Neural cell (in vitro differentiated cells): ENCODE measurements around the gene PSORS1C2. TPM values are rescaled to one million over a fixed set of nuclear protein-coding genes. Genes with fewer than 3 reads are reported as not detected.

Experiments
- H2AFZ ChIP-seq: fragments of 200-600, 300-800 bp; sonication (generic), shearing (Covaris generic); 2 replicates; pipeline ENCODE4 v1.6.0; 2014; ENCODE audit warnings: low read depth, mild to moderate bottlenecking, antibody characterized with exemption, low read length, moderate library complexity
- H3F3A ChIP-seq: fragments of 200-600 bp; shearing (Covaris generic); 2 replicates; pipeline ENCODE4 v1.6.1; 2016; ENCODE audit warnings: mild to moderate bottlenecking, moderate library complexity, mixed read lengths, antibody characterized with exemption, low read length; ENCODE audit not compliant: insufficient read depth, poor library complexity, severe bottlenecking
- H3K27ac ChIP-seq: fragments of 200-600, 300-800 bp; sonication (generic), shearing (Covaris generic); 2 replicates; pipeline ENCODE4 v1.5.1; 2014; ENCODE audit warnings: mild to moderate bottlenecking, low read length, moderate library complexity
- H3K27me3 ChIP-seq: fragments of 300-800, 200-600 bp; sonication (generic), shearing (Covaris generic); 2 replicates; pipeline ENCODE4 v1.6.0; 2014; ENCODE audit warnings: mild to moderate bottlenecking, low read depth, low read length, moderate library complexity; ENCODE audit not compliant: insufficient read depth
- H3K36me3 ChIP-seq: fragments of 300-800, 200-600 bp; sonication (generic), shearing (Covaris generic); 2 replicates; pipeline ENCODE4 v1.5.1; 2014; ENCODE audit warnings: mild to moderate bottlenecking, antibody characterized with exemption, low read length, moderate library complexity; ENCODE audit not compliant: insufficient read depth
- H3K4me2 ChIP-seq: fragments of 300-800, 200-600 bp; sonication (generic), shearing (Covaris generic); 2 replicates; pipeline ENCODE4 v1.6.0; 2014; ENCODE audit warnings: mild to moderate bottlenecking, low read length
- H3K4me3 ChIP-seq: fragments of 300-800, 200-600 bp; sonication (generic), shearing (Covaris generic); 2 replicates; pipeline ENCODE4 v1.5.1; 2014; ENCODE audit warnings: mild to moderate bottlenecking, low read length, moderate library complexity
- H3K79me2 ChIP-seq: fragments of 200-600 bp; shearing (Covaris generic); replicated peaks from 2 replicates; pipeline ENCODE4 v1.6.0; 2014; ENCODE audit warnings: mild to moderate bottlenecking, low read length, moderate library complexity; ENCODE audit not compliant: insufficient read depth
- H3K9ac ChIP-seq: fragments of 300-800, 200-600 bp; sonication (generic), shearing (Covaris generic); 2 replicates; pipeline ENCODE4 v1.6.1; 2016; ENCODE audit warnings: mild to moderate bottlenecking, low read length, mixed read lengths
- H3K9me2 ChIP-seq: fragments of 200-600 bp; shearing (Covaris generic); 2 replicates; pipeline ENCODE4 v1.6.1; 2016; ENCODE audit warnings: mild to moderate bottlenecking, low read length, mixed read lengths; ENCODE audit not compliant: insufficient read depth
- H3K9me3 ChIP-seq: fragments of 200-600, 300-800 bp; sonication (generic), shearing (Covaris generic); 2 replicates; pipeline ENCODE4 v1.6.1; 2016; ENCODE audit warnings: mild to moderate bottlenecking, mixed run types, low read length, moderate library complexity, mixed read lengths
- H4K20me1 ChIP-seq: fragments of 200-600 bp; shearing (Covaris generic); 2 replicates; pipeline ENCODE4 v1.6.1; 2016; ENCODE audit warnings: mild to moderate bottlenecking, mixed run types; ENCODE audit not compliant: insufficient read depth
- EP300 ChIP-seq: fragments of 450-650 bp; conservative IDR thresholded peaks from 2 replicates; pipeline ENCODE4 v1.6.1; 2014; ENCODE audit warnings: antibody characterized with exemption, mild to moderate bottlenecking, moderate library complexity; ENCODE audit not compliant: poor library complexity, severe bottlenecking
- EZH2 ChIP-seq: fragments of 200-600, 300-800 bp; shearing (Covaris generic), sonication (generic); IDR thresholded peaks from 2 replicates; pipeline ENCODE4 v1.6.1; 2014; ENCODE audit warnings: antibody characterized with exemption, low read length, borderline replicate concordance, mild to moderate bottlenecking; ENCODE audit not compliant: insufficient read depth, poor library complexity, severe bottlenecking
- MXI1 ChIP-seq: fragments of 450-650 bp; conservative IDR thresholded peaks from 2 replicates; pipeline ENCODE4 v1.6.1; 2014; ENCODE audit warnings: antibody characterized with exemption, mild to moderate bottlenecking; ENCODE audit not compliant: poor library complexity, severe bottlenecking
- POLR2AphosphoS5 ChIP-seq: IDR thresholded peaks from 2 replicates; pipeline ENCODE4 v1.6.1; 2012
- RAD21 ChIP-seq: fragments of 450-650 bp; conservative IDR thresholded peaks from 2 replicates; pipeline ENCODE4 v1.6.1; 2014; ENCODE audit warnings: antibody characterized with exemption, mild to moderate bottlenecking, moderate library complexity
- SMC3 ChIP-seq: fragments of 450-650 bp; conservative IDR thresholded peaks from 2 replicates; pipeline ENCODE4 v1.6.1; 2014; ENCODE audit warnings: antibody characterized with exemption, mild to moderate bottlenecking, moderate library complexity; ENCODE audit not compliant: poor library complexity
- TAF1 ChIP-seq: IDR thresholded peaks from 2 replicates; pipeline ENCODE4 v1.6.1; 2012; ENCODE audit warnings: low read depth
- polyA plus RNA-seq: library from polyadenylated mRNA; depleted of rRNA; stranded (reverse); fragments of >200 nt; gene quantifications from 2 replicates; pipeline ENCODE4 v1.2.3, GENCODE V29; 2014
- TF ChIP-seq, protein P1 (sequence below): fragments of 450-650 bp; IDR thresholded peaks from 2 replicates; pipeline ENCODE4 v1.5.1; 2014; ENCODE audit warnings: antibody characterized with exemption, mild to moderate bottlenecking, moderate library complexity; ENCODE audit not compliant: poor library complexity, severe bottlenecking
- TF ChIP-seq, protein P2 (sequence below): IDR thresholded peaks from 2 replicates; pipeline ENCODE4 v1.6.1; 2012; ENCODE audit warnings: borderline replicate concordance

Gene PSORS1C2
- polyA plus RNA-seq, 1 donor from 2014 or later, result not detected

DNA sequence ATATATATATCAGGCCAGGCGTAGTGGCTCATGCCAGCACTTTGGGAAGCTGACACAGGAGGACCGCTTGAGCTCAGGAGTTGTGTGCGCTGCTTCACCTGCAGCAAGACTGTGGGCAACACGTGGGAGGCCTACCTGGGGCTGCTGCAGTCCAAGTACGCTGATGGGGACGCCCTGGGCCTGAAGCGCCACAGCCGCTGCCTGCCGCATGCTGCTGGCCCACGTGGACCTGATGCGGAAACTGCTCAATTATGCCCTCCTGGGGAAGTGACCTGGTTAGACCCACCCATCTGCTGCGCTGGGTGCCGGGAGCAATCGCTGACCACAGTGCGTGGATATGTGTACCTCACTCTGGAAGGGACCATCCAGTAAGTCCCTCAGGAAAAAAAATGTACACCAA, 1.8 kb upstream of the PSORS1C2 start (continued):
- TF ChIP-seq MXI1, result no peak

DNA sequence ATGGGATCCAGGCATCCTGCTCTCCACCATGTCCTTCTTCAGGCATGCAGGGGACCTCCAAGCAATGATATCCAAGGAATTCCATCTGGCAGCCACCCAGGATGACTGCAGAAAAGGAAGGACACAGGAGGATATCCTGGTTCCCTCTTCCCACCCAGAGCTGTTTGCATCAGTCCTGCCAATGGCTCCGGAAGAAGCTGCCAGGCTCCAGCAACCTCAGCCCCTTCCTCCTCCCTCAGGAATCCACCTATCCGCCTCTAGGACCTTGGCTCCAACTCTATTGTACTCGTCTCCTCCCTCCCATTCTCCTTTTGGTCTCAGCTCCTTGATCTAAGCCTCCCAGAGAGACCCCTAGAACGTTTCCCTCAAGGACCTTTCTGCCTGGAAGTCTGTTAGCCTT, 733 bp upstream of the PSORS1C2 start:
- no peaks in the 10 kb centered on the region for H4K20me1 ChIP-seq

DNA sequence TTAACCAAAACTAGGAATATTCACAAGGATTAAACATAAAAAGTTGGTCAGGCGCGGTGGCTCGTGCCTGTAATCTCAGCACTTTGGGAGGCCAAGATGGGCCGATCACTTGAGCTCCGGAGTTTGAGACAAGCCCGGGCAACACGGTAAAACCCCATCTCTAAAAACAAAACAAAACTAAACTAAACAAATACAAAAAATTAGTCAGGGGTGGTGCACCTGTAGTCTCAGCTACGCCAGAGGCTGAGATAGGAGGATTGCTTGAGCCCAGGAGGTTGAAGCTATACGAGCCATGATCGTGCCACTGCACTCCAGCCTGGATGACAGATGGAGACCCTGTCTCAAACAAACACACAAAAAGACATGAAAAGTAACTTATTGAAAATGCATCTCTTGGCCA, 3.2 kb downstream of the PSORS1C2 start:
- Histone ChIP-seq H3K27me3 (no peaks in the 10 kb centered on the region), H3K4me3 (no peak overlapping the region), H3K4me2 (no peak overlapping the region), H3K36me3 (no peaks in the 10 kb centered on the region), H2AFZ (no peak overlapping the region), H3F3A (no peaks in the 10 kb centered on the region), H3K9ac (no peak overlapping the region), H3K27ac (no peak overlapping the region), H4K20me1 (no peaks in the 10 kb centered on the region), H3K79me2 (no peaks in the 10 kb centered on the region), H3K9me2 (no peaks in the 10 kb centered on the region), H3K9me3 (no peaks in the 10 kb centered on the region)
- TF ChIP-seq, protein P1, sequence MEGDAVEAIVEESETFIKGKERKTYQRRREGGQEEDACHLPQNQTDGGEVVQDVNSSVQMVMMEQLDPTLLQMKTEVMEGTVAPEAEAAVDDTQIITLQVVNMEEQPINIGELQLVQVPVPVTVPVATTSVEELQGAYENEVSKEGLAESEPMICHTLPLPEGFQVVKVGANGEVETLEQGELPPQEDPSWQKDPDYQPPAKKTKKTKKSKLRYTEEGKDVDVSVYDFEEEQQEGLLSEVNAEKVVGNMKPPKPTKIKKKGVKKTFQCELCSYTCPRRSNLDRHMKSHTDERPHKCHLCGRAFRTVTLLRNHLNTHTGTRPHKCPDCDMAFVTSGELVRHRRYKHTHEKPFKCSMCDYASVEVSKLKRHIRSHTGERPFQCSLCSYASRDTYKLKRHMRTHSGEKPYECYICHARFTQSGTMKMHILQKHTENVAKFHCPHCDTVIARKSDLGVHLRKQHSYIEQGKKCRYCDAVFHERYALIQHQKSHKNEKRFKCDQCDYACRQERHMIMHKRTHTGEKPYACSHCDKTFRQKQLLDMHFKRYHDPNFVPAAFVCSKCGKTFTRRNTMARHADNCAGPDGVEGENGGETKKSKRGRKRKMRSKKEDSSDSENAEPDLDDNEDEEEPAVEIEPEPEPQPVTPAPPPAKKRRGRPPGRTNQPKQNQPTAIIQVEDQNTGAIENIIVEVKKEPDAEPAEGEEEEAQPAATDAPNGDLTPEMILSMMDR, result no peak
- TF ChIP-seq TAF1 (no peak), MXI1 (no peak), EP300 (no peak), POLR2AphosphoS5 (no peak), RAD21 (no peak), SMC3 (no peak), EZH2 (no peak)
- TF ChIP-seq, protein P2, sequence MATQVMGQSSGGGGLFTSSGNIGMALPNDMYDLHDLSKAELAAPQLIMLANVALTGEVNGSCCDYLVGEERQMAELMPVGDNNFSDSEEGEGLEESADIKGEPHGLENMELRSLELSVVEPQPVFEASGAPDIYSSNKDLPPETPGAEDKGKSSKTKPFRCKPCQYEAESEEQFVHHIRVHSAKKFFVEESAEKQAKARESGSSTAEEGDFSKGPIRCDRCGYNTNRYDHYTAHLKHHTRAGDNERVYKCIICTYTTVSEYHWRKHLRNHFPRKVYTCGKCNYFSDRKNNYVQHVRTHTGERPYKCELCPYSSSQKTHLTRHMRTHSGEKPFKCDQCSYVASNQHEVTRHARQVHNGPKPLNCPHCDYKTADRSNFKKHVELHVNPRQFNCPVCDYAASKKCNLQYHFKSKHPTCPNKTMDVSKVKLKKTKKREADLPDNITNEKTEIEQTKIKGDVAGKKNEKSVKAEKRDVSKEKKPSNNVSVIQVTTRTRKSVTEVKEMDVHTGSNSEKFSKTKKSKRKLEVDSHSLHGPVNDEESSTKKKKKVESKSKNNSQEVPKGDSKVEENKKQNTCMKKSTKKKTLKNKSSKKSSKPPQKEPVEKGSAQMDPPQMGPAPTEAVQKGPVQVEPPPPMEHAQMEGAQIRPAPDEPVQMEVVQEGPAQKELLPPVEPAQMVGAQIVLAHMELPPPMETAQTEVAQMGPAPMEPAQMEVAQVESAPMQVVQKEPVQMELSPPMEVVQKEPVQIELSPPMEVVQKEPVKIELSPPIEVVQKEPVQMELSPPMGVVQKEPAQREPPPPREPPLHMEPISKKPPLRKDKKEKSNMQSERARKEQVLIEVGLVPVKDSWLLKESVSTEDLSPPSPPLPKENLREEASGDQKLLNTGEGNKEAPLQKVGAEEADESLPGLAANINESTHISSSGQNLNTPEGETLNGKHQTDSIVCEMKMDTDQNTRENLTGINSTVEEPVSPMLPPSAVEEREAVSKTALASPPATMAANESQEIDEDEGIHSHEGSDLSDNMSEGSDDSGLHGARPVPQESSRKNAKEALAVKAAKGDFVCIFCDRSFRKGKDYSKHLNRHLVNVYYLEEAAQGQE, result no peak

More for the DNA sequence above, 733 bp upstream of the PSORS1C2 start:
- TF ChIP-seq EP300 (no peak), POLR2AphosphoS5 (no peak), SMC3 (no peak), EZH2 (no peak), RAD21 (no peak), MXI1 (no peak), TAF1 (no peak)
- TF ChIP-seq, protein P1, result no peak
- TF ChIP-seq, protein P2, result no peak
- no peaks in the 10 kb centered on the region for H3K79me2 ChIP-seq
- no peaks in the 10 kb centered on the region for H3F3A ChIP-seq
- no peak overlapping the region for H2AFZ ChIP-seq
- H3K27me3 ChIP-seq, result no peaks in the 10 kb centered on the region
- H3K9me2 ChIP-seq, result no peaks in the 10 kb centered on the region
- H3K27ac ChIP-seq, result no peak overlapping the region
- no peak overlapping the region for H3K9ac ChIP-seq
- no peaks in the 10 kb centered on the region for H3K9me3 ChIP-seq
- H3K4me3 ChIP-seq, result no peak overlapping the region
- no peaks in the 10 kb centered on the region for H3K36me3 ChIP-seq
- no peak overlapping the region for H3K4me2 ChIP-seq
